ENCODE results near the gene PKD1. TPM values are rescaled to one million over a fixed set of nuclear protein-coding genes. Genes with fewer than 3 reads are reported as not detected.
"Not testable (repeated sequence)": the region's sequence is repeated elsewhere in the genome, so short reads cannot be mapped to it uniquely, and the experiment has no call there.

PKD1 gene
- total RNA-seq, 1 experiment from 2014 or later: 14.1 TPM

- not testable (repeated sequence) for DNase-seq (ENCODE audit: low spot score)
Observed at GRCh38 chr16:2107791-2108125, 27.9 kb downstream of the PKD1 start.

DNA sequence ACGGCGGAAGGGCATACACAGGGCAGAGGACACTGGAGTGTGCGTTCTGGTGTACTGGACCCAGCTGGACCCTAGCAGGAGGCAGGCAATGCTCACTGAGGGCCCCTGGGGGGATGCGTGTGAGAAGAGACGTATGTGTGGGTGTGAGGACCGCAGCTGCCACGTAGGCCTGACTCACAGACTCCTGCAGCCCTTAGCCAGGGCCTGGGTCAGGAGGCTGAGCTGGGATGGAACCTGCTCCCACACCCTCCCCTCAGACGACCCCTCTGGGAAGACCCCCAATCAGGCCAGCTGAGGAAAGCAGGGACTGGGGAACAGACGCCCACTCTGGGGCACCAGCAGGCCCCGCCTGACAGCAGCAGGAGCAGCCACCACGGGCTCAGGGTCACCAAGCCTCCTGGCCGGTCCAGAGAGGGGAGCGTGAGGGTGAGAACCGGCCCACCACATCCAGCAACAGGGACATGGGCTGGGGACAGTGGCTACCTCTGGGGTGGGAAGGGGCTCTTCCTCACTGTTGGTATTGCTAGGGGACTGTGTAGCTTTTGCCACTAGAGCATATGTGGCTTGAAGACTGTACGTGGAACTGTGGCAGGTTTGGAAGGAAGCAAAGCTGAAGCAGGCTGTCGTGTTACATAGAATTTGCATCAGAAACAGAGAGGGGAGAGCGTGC is 28.4 kb downstream of the PKD1 start:
- DNase-seq (ENCODE audit: low spot score): not testable (repeated sequence)

- DNase-seq (ENCODE audit: low spot score): not testable (repeated sequence)
Observed at GRCh38 chr16:2106211-2106610, 29.5 kb downstream of the PKD1 start.

DNA sequence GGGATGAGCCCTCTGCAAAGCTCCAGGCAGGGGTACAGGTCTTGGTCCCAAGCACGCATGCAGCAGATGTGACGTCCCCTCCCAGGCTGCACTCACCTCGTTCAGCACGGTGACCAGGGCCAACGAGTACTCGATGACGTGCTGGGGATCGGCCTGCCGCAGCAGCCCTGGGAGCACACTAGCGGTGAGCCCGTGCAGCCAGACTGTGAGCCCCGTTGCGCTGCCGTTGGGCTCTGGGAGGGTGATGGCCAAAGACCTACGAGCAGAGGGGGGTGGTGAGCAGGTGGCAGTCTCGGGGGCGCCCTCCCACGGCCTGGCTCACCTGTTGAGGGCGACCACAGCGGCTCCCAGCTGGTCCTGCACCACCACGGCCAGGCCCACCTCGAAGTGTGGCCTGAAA is 29.9 kb downstream of the PKD1 start:
- DNase-seq (ENCODE audit: low spot score): peak; percentile 2

DNA sequence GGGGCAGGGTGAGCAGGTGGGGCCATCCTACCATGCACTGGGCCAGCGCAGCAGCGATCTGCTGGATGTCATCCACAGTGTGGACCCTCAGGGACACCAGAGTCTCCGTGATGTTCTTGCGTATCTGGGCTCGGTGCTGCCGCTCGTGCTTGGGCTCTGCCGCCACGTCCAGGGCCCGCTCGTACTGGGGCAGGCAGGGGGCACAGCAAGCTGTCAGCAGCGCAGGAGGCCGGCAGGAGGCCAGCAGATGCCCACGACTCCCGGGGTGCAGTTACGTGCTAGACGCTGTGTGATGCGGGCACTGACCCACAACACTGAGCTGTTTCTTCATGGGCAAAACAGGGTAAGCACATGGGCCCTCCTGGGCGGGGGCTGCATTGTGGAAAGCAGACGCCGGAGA is 30.4 kb downstream of the PKD1 start:
- DNase-seq (ENCODE audit: low spot score): not testable (repeated sequence)

- DNase-seq (ENCODE audit: low spot score): not testable (repeated sequence)
Observed at GRCh38 chr16:2104464-2104863, 31.2 kb downstream of the PKD1 start.

DNA sequence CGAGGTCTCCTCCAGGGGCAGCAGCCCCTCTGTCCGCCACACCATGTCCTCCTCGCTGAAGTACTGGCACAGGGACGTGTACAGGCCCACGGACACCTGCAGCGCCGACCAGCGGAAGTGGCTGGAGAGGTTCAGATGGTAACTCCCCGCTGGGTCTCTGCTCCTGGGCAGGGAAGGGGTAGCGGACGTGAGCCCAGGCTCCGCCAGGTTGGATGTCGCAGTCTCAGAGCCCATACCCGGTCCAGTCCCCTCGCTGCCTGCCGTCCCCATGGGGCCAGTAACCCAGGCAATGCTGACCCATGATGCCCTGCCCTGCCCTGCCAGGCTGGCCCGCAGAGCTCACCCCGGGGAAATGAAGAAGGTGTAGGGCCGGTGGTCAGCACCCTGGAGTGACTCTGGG is 33.2 kb downstream of the PKD1 start:
- DNase-seq (ENCODE audit: low spot score): no peak

DNA sequence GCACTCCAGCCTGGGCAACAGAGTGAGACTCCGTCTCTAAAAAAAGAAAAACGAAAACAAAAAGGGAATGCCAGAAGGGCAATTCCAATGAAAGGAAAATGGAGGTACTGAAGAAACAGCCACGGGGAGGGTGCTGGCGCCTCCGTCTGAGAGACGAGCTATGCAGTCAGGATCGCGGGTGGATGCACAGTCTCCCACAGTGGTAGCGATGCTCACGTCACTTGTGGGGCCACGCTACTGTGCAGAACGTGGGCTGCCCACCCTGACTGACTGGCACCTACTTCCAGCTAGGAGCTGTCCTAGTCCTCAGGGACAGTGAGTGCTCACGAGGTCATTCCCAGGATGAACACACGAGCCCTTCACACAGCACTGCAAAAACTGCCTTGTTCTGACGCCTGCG is 34.1 kb downstream of the PKD1 start:
- DNase-seq (ENCODE audit: low spot score): not testable (repeated sequence)

GRCh38 chr16:2097689-2098088 is 38.0 kb downstream of the PKD1 start:
- not testable (repeated sequence) for DNase-seq (ENCODE audit: low spot score)

GRCh38 chr16:2096853-2097595 is 38.7 kb downstream of the PKD1 start:
- DNase-seq (ENCODE audit: low spot score): no peak

DNA sequence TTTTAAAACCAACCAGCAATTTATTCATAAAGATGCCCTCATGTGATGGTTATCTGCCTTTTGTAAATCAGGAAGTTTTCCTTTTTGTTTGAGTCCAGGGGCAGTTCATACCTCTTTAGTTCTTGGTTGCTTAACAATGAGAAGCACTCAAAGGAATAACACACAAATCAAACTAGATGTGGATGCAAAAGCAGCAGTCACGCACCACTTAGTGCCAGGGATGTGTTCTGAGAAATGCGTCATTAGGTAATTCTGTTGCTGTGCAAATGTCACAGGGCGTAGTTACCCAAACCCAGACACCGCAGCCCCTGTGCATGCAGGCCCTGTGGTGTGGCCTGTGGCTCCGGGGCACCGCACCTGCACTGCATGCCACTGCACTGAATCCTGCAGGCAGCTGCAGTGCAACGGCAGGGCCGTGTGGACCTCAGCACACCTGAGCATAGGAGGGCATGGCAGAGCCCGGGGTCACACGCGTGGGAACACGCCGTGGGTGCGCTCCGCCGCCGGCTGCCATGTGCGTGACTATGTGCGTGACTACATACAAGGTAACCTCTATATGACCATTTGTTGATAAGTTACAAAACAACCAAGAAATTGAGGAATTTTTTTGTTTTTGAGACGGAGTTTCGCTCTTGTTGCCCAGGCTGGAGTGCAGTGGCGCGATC is 39.6 kb downstream of the PKD1 start:
- DNase-seq (ENCODE audit: low spot score): no peak

- no peak for DNase-seq (ENCODE audit: low spot score)
Observed at GRCh38 chr16:2095315-2095853, 40.3 kb downstream of the PKD1 start.

DNA sequence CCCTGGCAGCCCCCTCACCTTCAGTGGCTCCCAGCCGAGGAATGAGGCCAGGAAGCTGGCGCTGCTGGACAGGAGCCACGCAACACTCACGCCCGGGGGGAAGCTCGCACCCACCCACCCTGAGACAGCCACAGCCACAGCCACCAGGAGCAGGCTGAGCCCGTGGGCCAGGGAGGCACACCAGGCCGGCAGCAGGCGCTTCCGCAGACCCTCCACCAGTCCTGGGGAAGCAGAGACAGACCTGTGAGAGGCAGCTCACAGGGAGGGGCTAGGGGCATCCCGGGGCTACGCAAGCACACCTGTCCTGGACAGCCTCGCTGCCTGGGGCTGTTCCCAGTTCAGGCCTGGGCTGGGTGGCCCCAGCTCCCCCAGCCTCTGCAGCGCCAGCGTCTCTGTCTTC is 41.9 kb downstream of the PKD1 start:
- no peak for DNase-seq (ENCODE audit: low spot score)

DNA sequence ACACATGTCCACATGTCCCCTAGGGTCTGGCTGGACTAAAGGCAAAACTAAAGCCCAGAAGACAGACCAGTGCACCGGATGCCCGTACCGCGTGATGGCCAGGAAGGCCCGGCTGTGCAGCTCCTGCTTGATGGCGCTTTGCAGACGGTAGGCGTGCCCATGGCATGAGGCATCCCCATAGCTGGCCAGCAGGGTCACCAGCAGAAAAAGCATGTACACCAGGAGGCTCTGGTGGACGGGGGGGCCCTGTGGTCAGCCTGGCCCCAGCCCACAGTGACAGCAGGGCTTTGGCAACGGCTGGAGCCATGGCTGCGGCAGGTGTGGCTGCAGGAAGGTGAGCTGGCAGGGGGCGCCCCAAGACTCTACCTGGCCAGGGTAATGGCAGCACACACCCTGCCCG is 42.8 kb downstream of the PKD1 start:
- DNase-seq (ENCODE audit: low spot score): no peak

GRCh38 chr16:2092256-2092620 is 43.5 kb downstream of the PKD1 start:
- no peak for DNase-seq (ENCODE audit: low spot score)

GRCh38 chr16:2091547-2092255 is 44.0 kb downstream of the PKD1 start:
- DNase-seq (ENCODE audit: low spot score): no peak

- no peak for DNase-seq (ENCODE audit: low spot score)
Observed at GRCh38 chr16:2090777-2091546, 44.7 kb downstream of the PKD1 start.

- no peak for DNase-seq (ENCODE audit: low spot score)
Observed at GRCh38 chr16:2090481-2090776, 45.3 kb downstream of the PKD1 start.

DNA sequence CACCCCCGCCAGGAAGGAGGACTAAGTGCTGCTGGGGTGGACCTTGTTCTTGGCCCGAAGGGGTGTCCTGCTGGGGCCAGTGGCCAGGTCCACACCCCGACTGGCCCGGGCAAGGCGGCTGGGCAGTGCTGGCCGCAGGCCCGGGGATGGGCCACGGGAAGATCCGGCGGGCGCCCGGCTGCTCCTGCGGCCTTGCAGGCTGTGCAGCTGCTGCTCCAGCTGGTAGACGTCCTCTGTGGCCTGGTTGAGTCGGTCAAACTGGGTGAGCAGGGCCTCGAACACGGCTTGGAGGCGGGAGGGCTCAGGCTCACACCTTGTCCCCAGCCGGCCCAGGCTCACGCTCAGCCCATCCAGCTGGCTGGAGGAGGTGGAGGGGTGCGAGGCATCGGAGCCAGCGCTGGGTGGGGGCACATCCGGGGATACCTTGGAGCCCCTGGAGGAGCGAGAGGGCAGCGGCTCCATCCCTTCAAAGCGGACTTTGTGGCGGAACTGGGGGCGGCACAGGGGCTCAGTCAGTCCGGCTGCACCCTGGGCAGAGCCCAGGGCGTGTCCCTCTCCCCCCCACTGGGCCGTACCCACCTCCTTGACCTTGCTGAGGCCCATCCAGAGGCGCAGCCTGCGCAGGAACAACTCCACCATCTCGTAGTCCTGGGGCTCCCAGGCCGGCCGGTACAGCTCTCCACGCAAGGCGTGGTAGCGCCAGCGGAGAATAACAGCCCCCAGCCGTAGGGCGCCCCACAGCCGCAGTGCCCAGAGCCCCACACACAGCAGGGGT is 45.8 kb downstream of the PKD1 start:
- DNase-seq (ENCODE audit: low spot score): no peak

- no peak for DNase-seq (ENCODE audit: low spot score)
Observed at GRCh38 chr16:2088759-2089358, 46.8 kb downstream of the PKD1 start.

Data from H4 (cell line).